ENCODE measurements around the gene SYTL2. TPM values are rescaled to one million over a fixed set of nuclear protein-coding genes. Genes with fewer than 3 reads are reported as not detected.

The SYTL2 gene
- total and polyA plus RNA-seq, 8 donors: 2.5 to 12.2 (median 4.0) TPM

DNA sequence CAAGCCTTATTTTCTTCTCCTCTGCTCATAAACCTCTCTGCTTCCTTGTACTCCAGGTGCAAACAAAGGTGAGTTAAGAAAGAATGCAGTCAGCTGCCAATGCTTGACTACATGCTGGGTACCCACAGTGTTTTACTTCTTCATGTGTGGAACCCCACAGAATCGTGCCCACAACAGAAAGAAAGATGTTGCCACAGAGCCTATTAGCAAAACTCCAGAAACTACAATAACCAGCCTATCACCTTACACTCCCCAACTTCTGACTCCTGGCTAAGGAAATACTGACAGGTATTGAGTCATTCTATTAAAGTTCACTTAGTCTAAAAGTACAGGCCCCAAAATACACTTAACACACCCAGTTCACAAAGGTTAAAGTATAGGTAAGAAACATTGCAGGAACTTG, 68.1 kb downstream of the SYTL2 start:
- H3K27me3 ChIP-seq: no peaks in the 10 kb centered on the region
- no peak overlapping the region for H3K4me3 ChIP-seq
- peaks cover 4 to 12% (median 11%) of the 10 kb centered on the region in 3 donors for H3K4me1 ChIP-seq
- no peaks in the 10 kb centered on the region for H3K9me3 ChIP-seq
- intact Hi-C loops (cut with DNase I): no loop called here
- DNase-seq (no peak), ATAC-seq (peak; percentile 58 to 79 (median 74)), FAIRE-seq (no peak)
- no peaks in the 10 kb centered on the region for H3K36me3 ChIP-seq
- TF ChIP-seq, protein P1, sequence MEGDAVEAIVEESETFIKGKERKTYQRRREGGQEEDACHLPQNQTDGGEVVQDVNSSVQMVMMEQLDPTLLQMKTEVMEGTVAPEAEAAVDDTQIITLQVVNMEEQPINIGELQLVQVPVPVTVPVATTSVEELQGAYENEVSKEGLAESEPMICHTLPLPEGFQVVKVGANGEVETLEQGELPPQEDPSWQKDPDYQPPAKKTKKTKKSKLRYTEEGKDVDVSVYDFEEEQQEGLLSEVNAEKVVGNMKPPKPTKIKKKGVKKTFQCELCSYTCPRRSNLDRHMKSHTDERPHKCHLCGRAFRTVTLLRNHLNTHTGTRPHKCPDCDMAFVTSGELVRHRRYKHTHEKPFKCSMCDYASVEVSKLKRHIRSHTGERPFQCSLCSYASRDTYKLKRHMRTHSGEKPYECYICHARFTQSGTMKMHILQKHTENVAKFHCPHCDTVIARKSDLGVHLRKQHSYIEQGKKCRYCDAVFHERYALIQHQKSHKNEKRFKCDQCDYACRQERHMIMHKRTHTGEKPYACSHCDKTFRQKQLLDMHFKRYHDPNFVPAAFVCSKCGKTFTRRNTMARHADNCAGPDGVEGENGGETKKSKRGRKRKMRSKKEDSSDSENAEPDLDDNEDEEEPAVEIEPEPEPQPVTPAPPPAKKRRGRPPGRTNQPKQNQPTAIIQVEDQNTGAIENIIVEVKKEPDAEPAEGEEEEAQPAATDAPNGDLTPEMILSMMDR (IDR thresholded peaks at IDR 0.05): no peak
- H3K27ac ChIP-seq: peak overlapping the region in 2 of 4 donors; percentile 18 to 34
- WGBS, 2 donors: 30 to 44% methylated on average over 1 of the region's 1 CpG

- H3K9me3 ChIP-seq: no peaks in the 10 kb centered on the region
- no peak overlapping the region for H3K4me3 ChIP-seq
- H3K27ac ChIP-seq: peak overlapping the region in 2 of 4 donors; percentile 18 to 34
- no peaks in the 10 kb centered on the region for H3K36me3 ChIP-seq
- no peak for FAIRE-seq
- peaks cover 4 to 12% (median 11%) of the 10 kb centered on the region in 3 donors for H3K4me1 ChIP-seq
- WGBS, 2 donors: 31 to 47% methylated on average over 4 of the region's 4 CpGs
- TF ChIP-seq, protein P1 (IDR thresholded peaks at IDR 0.05): no peak
- no peaks in the 10 kb centered on the region for H3K27me3 ChIP-seq
- intact Hi-C loops (cut with DNase I): no loop called here
- ATAC-seq: peak in 1 of 4 donors; percentile 40
- DNase-seq: no peak
Measured at GRCh38 chr11:85742348-85742747, 68.6 kb downstream of the SYTL2 start.

GRCh38 chr11:85740481-85741400, 70.2 kb downstream of the SYTL2 start:
- Histone ChIP-seq H3K27ac (no peak overlapping the region), H3K36me3 (no peaks in the 10 kb centered on the region), H3K4me3 (no peak overlapping the region), H3K9me3 (no peaks in the 10 kb centered on the region), H3K4me1 (peaks cover 4 to 11% (median 11%) of the 10 kb centered on the region in 3 donors), H3K27me3 (no peaks in the 10 kb centered on the region)
- TF ChIP-seq, protein P1 (IDR thresholded peaks at IDR 0.05): no peak
- no peak for FAIRE-seq
- ATAC-seq: no peak
- DNase-seq: no peak
- WGBS, 2 donors: 55 to 59% methylated on average over 4 of the region's 4 CpGs
- intact Hi-C loops (cut with DNase I): no loop called here

- Histone ChIP-seq H3K36me3 (no peaks in the 10 kb centered on the region), H3K27ac (no peak overlapping the region), H3K4me1 (peaks cover 4 to 6% (median 5%) of the 10 kb centered on the region in 3 donors), H3K27me3 (no peaks in the 10 kb centered on the region), H3K9me3 (no peaks in the 10 kb centered on the region), H3K4me3 (no peak overlapping the region)
- TF ChIP-seq, protein P1 (IDR thresholded peaks at IDR 0.05): no peak
- FAIRE-seq (no peak), ATAC-seq (peak in 1 of 4 donors; percentile 18), DNase-seq (no peak)
- intact Hi-C loops (cut with DNase I): no loop called here
- WGBS, 2 donors: 79 to 92% methylated on average over 2 of the region's 2 CpGs
Measured at GRCh38 chr11:85737738-85738137, 73.2 kb downstream of the SYTL2 start.
